Peyer's patch (tissue), 4 donors: Measurements from ENCODE around the gene ACP4. TPM values are rescaled to one million over a fixed set of nuclear protein-coding genes. Genes with fewer than 3 reads are reported as not detected.

Source experiments
- DNase-seq, 3 donors: peaks; one replicate each; pipeline ENCODE4 v3.0.0-alpha.2; 2017 to 2019
- H3K27ac ChIP-seq, 4 donors: fragments of 200-600 bp; sonication (generic); one replicate each; pipeline ENCODE4 v1.5.1; 2016 to 2019
- H3K27me3 ChIP-seq, 2 donors: fragments of 200-600 bp; sonication (generic); one replicate each; pipeline ENCODE4 v1.5.1; 2019
- H3K36me3 ChIP-seq, 3 donors: fragments of 200-600 bp; sonication (generic); one replicate each; pipeline ENCODE4 v1.5.1; 2016 to 2019
- H3K4me1 ChIP-seq, 4 donors: fragments of 200-600 bp; sonication (generic); one replicate each; pipeline ENCODE4 v1.5.1; 2016 to 2019
- H3K4me3 ChIP-seq, 4 donors: fragments of 200-600 bp; sonication (generic); 1 replicate in 3 of 4; 2 replicates in 1 of 4; pipeline ENCODE4 v1.5.1; 2016 to 2019; ENCODE audit warnings: mild to moderate bottlenecking in 1 of 4
- H3K9me3 ChIP-seq, 4 donors: fragments of 200-600 bp; sonication (generic); one replicate each; pipeline ENCODE4 v1.5.1; 2016 to 2019; ENCODE audit warnings: mild to moderate bottlenecking in 1 of 4
- CTCF ChIP-seq, 6 experiments: fragments of 450-650 bp in 4 of 6; fragments of 200-600 bp in 2 of 6; sonication (generic) in 1 of 6; IDR thresholded peaks; one replicate each; pipeline ENCODE4 v1.5.1; 2017 to 2019; ENCODE audit warnings: antibody characterized with exemption in 6 of 6, mild to moderate bottlenecking in 3 of 6, moderate library complexity in 1 of 6
- POLR2A ChIP-seq, 2 donors: fragments of 450-650 bp; IDR thresholded peaks; one replicate each; pipeline ENCODE4 v1.5.1; 2017; ENCODE audit warnings: antibody characterized with exemption in 2 of 2, mild to moderate bottlenecking in 2 of 2, moderate library complexity in 2 of 2
- total RNA-seq, 4 donors: library from RNA; depleted of rRNA; stranded (reverse); fragments of >200 nt; gene quantifications; one replicate each; pipeline ENCODE4 v1.1.0, GENCODE V29; 2016

The ACP4 gene
- total RNA-seq, 4 donors from 2014 or later = not detected

GRCh38 chr19:50784710-50785109 lies 5.5 kb upstream of the ACP4 start:
- Histone ChIP-seq H3K27me3 (peaks cover 0 to 4% of the 10 kb centered on the region in 2 donors), H3K27ac (no peak overlapping the region), H3K9me3 (no peaks in the 10 kb centered on the region), H3K4me3 (no peak overlapping the region), H3K4me1 (no peaks in the 10 kb centered on the region), H3K36me3 (no peaks in the 10 kb centered on the region)
- TF ChIP-seq CTCF (IDR thresholded peaks at IDR 0.05) (no peak), POLR2A (IDR thresholded peaks at IDR 0.05) (no peak)
- DNase-seq = no peak

- no peak for DNase-seq
- Histone ChIP-seq H3K4me1 (no peaks in the 10 kb centered on the region), H3K9me3 (no peaks in the 10 kb centered on the region), H3K4me3 (no peak overlapping the region), H3K27ac (no peak overlapping the region), H3K36me3 (no peaks in the 10 kb centered on the region), H3K27me3 (no peaks in the 10 kb centered on the region)
- TF ChIP-seq POLR2A (IDR thresholded peaks at IDR 0.05) = no peak
- no peak for TF ChIP-seq CTCF (IDR thresholded peaks at IDR 0.05)
These were observed 4.9 kb upstream of the ACP4 start for GRCh38 chr19:50785329-50785728.

- Histone ChIP-seq H3K4me3 (no peak overlapping the region), H3K27ac (no peak overlapping the region)
These were observed 780 bp downstream of the ACP4 start for GRCh38 chr19:50790922-50791467.

GRCh38 chr19:50791594-50792271 lies 1.5 kb downstream of the ACP4 start:
- Histone ChIP-seq H3K36me3 (peaks cover 0 to 1% (median 0%) of the 10 kb centered on the region in 3 donors), H3K9me3 (no peaks in the 10 kb centered on the region), H3K4me3 (no peak overlapping the region), H3K27ac (no peak overlapping the region), H3K27me3 (no peaks in the 10 kb centered on the region), H3K4me1 (peaks cover 0 to 3% (median 0%) of the 10 kb centered on the region in 4 donors)
- DNase-seq = no peak
- no peak for TF ChIP-seq CTCF (IDR thresholded peaks at IDR 0.05)
- no peak for TF ChIP-seq POLR2A (IDR thresholded peaks at IDR 0.05)

More at GRCh38 chr19:50790922-50791467, 780 bp downstream of the ACP4 start:
- DNase-seq = no peak
- no peaks in the 10 kb centered on the region for H3K9me3 ChIP-seq
- no peaks in the 10 kb centered on the region for H3K27me3 ChIP-seq
- H3K36me3 ChIP-seq = no peaks in the 10 kb centered on the region
- TF ChIP-seq POLR2A (IDR thresholded peaks at IDR 0.05) = no peak
- H3K4me1 ChIP-seq = peaks cover 0 to 3% (median 0%) of the 10 kb centered on the region in 4 donors

GRCh38 chr19:50792272-50793250 lies 2.3 kb downstream of the ACP4 start:
- H3K4me1 ChIP-seq = peaks cover 0 to 3% (median 0%) of the 10 kb centered on the region in 4 donors
- H3K27ac ChIP-seq = no peak overlapping the region
- H3K36me3 ChIP-seq = peaks cover 0 to 9% (median 0%) of the 10 kb centered on the region in 3 donors
- no peaks in the 10 kb centered on the region for H3K9me3 ChIP-seq
- no peak for DNase-seq
- no peaks in the 10 kb centered on the region for H3K27me3 ChIP-seq
- H3K4me3 ChIP-seq = no peak overlapping the region
- TF ChIP-seq CTCF (IDR thresholded peaks at IDR 0.05) (no peak), POLR2A (IDR thresholded peaks at IDR 0.05) (no peak)
